HG03039 (cell line): ENCODE measurements around the gene ZDHHC14.
"Not testable (repeated sequence)": the region's sequence is repeated elsewhere in the genome, so short reads cannot be mapped to it uniquely, and the experiment has no call there.

Experiments
- ATAC-seq: cut with Tn5 transposase; IDR thresholded peaks from one replicate; pipeline ENCODE4 v1.9.1; 2021; ENCODE audit warnings: mild to moderate bottlenecking, moderate library complexity; ENCODE audit not compliant: unreplicated experiment

ZDHHC14 gene

GRCh38 chr6:157380779-157381561 lies at the start of gene ZDHHC14:
Gene ZDHHC14, plus strand, starts transcription at chr6:157381190.
- peak; percentile 74 for ATAC-seq

DNA sequence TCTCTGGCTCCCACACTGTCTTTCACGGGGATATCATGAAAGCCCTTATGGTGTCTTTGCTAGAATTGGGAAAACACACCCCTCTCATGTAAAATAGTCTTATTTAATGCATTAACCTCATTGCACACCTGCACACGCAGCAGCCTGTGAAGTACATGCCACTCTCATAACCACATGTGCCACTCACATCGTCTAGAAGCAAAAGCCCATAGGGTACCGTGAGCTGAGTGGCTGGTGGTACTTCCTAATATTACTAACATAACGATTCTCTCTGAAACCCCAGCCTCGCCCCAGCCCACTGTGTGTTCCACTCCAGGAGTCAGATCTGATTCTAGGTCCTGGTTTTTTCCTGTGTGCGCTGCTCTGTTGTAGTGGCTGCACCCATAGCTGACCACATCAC lies 48.2 kb upstream of the ZDHHC14 start:
- ATAC-seq, result no peak

DNA sequence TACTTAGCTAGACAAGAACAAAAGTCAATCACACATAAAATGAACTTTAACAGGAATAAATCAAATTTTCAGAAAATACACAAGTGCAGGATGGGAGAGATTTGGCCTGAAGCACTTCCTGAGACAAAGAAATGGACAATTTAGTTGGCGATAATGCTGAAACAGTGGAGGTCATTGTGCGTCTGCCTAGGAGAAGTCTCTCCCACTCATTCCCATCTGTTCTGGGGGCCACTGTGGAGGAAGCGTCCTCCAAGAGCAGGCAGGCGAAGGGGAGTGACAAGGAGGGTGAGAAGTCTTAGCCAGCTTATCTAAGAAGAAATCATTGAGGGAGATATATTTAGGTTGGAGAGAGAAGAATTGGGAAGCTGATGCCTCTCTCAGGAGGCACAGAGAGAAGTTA lies 47.5 kb upstream of the ZDHHC14 start:
- no peak for ATAC-seq

GRCh38 chr6:157333956-157334355 lies 47.0 kb upstream of the ZDHHC14 start:
- no peak for ATAC-seq

DNA sequence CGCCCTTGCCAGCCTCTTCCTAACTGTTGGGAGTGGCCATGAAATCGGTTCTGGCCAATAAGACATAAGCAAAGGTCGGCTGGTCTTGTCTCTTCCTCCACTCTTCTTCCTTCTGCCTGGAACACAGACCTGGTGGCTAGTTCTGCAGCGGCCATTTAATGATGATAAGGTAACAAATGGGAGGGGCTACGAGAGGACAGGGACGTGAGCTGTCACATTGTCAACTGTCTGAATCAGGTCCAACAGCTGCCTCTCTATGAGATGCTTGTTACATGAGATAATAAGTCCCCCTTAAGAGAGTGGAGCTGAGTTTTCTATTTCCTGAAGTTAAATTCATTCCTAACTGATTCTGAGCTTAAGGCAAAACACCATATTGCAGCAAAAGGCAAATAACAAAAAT lies 45.2 kb upstream of the ZDHHC14 start:
- no peak for ATAC-seq

DNA sequence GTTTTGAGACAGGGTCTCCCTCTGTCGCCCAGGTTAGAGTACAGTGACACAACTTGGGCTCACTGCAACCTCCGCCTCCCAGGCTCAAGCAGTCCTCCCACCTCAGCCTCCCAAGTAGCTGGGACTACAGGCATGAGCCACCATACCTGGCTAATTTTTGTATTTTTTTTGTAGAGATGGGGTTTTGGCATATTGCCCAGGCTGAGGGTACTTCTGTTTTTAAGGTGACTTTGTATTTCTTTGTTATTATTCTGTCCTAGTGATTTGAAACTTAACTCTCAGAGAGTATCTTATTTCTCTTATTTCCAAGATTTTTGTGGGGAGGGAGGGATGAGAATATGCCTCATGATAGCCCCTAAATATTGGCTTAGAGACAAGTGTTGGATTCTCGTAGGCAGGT lies 43.7 kb upstream of the ZDHHC14 start:
- ATAC-seq, result not testable (repeated sequence)

DNA sequence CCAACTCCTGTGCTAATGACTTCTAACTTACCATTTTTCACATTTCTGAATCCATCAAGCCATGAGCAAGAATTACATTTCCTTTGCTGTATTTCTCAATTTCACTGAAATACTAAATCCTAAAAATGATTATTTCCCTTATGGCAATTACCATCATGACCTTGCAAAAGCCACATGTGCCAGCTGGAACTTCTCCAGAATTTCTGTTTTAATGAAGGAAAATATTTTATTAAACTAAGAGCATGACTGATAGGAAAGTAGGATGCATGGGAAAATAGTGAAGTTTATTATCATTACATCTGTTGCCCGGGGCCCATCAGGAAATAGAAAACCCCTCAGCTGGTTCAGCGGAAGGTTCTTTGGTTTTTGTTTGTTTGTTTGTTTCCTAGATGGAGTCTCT lies 43.2 kb upstream of the ZDHHC14 start:
- no peak for ATAC-seq

DNA sequence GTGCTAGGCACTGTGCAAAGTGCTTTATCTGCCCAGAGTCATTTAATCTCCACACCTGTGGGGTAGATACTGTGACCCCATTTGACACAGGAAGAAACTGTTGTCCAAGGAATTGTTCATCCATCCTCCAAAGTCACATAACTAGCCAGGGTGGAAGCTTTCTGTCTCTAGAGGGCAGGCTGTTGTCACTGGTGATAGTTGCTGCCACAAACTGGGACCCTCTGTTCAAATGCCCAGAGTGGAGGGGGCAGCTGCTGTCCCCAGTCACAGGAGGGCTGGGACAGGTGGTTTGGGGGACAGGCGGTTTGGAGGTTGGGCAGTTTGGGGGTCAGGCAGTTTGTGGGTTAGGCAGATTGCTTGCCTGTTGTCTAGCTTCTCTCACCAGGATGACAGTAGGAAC lies 41.6 kb upstream of the ZDHHC14 start:
- ATAC-seq, result no peak

DNA sequence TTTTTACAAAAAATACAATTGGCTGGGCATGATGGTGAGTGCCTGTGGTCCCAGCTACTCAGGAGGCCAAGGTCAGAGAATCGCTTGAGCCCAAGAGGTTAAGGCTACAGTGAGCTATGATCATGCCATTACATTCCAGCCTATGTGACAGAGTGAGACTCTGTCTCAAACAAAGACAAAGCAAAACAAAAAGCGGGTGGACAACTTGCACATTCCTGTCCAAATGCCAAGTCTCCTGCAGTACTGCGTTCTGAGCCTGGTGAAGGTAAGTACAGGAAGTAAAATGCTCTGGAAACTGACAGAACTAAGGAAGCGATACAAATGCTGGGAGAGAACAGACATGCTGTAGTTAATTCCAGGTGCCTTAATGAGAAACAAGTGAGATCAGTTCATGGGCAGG lies 37.3 kb upstream of the ZDHHC14 start:
- no peak for ATAC-seq

DNA sequence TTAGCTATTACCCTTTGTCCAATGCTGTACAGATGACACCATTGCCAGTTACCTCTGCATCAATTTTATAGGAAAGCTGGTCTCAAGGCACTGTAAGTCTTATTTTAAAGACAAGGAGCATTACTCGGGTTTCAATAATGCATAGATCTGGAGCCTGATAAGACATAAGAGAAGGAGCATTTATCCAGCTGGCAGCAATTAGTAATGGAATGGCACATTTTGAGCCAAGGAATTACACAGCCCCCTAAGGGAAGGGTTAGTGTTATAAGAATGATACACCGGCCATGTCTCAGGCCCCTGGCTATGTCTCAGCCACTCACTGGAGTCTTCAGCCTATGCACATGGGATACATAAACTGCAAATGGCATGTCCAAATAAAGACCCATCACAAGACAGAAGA lies 34.6 kb upstream of the ZDHHC14 start:
- ATAC-seq, result no peak

GRCh38 chr6:157358287-157358686 lies 22.7 kb upstream of the ZDHHC14 start:
- no peak for ATAC-seq

GRCh38 chr6:157361886-157362285 lies 19.1 kb upstream of the ZDHHC14 start:
- no peak for ATAC-seq

DNA sequence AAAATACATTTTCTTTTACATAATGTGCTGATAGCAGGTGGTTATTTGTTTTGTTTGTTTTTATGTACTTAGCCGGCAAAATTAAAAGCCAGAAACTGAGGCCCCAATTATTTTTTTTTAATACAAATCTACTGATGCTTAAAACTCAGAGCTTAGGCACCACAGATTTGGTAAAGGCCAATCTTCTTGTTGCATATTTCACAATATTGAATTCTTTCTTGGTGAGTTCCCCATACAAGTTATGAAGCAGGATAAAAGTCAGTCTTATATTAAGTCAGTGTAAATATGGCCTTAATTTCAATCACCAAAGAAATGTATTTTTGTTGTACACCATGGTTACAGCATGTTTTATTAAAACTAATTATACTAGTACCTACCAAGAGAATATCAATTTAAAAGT lies 16.3 kb upstream of the ZDHHC14 start:
- ATAC-seq, result no peak

DNA sequence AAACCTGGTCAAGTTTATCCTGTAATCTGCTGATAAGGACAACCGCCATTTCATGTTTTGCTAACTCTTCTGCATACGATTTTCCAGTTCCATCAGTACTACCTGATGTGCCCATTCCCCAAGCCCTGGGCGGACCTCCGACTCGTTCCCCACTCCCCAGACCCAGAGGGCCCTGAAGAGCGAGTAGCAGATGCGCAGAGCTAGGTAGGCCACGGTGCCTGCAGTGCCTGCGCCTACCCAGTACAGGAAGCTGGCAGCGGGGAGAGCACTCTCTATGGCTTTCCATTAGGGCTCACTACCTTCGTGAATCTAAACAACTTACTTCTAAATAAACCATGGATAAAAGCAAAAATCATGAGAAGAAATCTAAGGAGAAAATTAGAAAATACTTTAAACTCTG lies 14.3 kb upstream of the ZDHHC14 start:
- no peak for ATAC-seq

DNA sequence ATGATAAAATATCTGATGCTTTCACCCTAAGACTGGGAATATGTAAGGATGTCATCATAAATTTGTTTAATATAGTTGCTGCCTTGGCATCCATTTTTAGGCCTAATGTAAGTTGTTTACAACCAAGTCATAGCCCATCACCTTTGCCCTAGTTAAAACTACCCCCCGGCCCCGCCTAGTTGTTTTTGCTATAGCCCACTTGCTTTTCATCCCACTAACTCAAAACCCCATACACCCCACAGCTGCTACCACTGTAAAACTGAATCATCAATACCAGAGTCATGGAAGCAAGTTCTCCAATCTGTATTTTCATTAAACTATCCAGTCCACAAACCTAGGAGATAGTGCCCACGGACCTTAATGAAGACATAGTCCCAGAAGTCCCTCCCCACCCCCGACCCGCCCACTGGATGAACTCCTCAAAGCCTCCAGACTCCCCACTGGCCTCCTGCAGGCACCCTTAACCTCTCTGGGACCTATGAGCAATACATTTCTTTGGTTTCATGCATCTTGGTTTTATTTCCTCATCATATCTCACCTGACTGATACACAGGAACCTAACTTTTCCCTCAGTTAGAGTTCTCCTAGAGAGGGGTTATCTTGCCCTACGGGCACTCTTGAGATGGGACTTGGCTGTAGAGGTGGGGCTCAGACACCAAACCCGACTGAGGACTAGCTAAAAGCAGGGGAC lies 12.5 kb upstream of the ZDHHC14 start:
- ATAC-seq, result no peak

DNA sequence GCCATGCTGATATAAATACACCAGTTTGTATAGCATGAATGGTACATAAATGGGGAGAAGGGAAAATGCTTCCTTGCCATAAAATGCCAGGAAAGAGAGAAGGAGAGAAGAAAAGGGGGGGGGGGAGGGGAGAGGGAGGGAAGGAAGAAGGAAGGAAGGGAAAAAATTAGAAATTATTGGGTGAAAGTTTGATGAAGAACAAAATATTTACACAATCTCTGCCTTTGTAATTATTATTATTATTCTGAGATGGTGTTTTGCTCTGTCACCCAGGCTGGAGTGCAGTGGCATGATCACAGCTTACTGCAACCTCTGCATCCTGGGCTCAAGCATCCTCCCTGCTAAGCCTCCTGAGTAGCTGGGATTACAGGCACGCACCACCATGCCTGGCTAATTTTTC lies 10.2 kb upstream of the ZDHHC14 start:
- no peak for ATAC-seq

DNA sequence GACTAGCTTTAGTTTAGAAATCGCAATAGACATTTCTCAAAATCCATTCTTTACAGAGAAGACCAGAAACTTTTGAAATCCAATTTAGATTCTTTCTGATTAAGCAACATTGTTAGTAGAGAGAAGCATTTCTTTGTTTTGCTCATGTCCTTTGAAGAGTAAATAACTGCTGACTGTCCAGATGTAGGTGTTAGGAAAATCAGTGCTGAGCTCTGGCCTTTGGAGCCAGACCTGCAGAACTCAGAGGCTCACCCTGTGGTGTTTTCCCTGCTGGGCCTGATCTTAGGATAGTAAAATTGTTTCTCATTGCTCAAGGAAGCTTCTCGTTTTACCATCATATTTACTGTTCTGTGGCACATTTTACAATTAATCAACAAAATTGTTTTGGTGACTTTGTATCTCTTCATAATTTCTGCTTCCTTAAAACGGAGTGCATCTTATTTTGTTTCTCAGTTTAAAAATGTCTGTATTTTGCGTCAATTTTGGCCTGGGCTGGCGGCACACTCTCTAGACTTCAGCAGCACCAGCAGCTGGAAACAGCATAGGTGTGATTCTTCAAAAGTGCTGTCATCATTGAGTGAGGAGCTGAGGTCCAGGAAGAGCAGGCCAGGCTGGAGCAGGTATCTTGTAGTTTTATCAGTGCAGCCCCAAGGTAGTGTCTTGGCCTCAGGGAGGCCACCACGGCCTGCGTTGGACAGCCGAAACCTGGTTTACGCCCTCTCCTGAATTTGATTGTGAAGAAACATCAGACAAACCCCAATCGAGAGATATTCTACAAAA lies 8.3 kb upstream of the ZDHHC14 start:
- ATAC-seq, result no peak

- no peak for ATAC-seq
These were observed 6.0 kb upstream of the ZDHHC14 start for GRCh38 chr6:157374889-157375443.

DNA sequence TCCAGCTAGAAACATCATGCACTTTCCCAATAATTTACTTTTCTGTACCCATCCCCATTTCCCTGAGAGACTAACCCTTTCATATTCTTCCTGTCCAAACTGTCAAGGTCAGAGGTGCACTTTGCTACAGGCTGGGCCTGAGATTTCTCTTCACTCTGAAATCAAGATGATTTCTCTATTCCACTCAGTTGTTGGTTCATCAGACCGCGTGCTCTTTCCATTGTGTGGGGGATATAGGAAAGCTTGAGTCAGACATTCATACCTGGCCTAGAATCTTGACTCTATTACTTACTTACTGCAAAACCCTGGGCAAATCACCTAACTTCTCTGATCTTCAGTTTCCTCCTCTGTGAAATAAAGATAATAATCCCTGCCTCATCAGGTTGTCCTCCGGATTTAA lies 4.7 kb upstream of the ZDHHC14 start:
- ATAC-seq, result no peak

DNA sequence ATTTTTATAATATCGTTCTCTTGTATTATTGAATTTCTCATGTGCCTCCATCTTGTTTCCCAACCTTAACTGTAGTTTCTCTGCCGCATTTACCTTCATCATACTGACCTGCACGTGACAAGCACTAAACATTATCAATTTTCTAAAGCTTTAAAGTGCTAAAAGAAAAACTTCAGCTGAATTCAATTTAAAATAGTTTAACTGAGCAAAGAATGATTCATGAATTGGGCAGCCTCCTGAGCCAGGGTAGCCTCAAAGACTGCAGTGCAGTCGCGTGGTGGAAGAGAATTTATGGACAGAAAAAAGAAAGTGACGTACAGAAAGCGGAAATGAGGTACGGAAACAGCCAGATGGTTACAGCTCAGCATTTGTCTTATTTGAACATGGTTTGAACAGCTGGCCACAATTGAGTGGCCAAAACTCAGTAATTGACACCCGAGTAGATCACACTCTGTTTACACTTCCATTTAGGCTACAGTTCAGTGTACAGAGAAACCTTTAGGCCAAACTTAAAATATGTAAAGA lies 4.2 kb upstream of the ZDHHC14 start:
- ATAC-seq, result no peak
